K562 (cell line): ENCODE results near the gene CYP4B1.

Experiments used
- BACH1 ChIP-seq: fragments of 200-800 bp; sonication (Bioruptor generic); IDR thresholded peaks from 2 replicates; pipeline ENCODE4 v1.6.1; 2016; ENCODE audit warnings: missing genetic modification characterization, missing compliant biosample characterization
- CTCF ChIP-seq, 3 experiments: IDR thresholded peaks in 2 of 3; conservative IDR thresholded peaks in 1 of 3; 2 replicates each; pipeline ENCODE4 v1.5.1; 2011 to 2012; ENCODE audit warnings: low read length in 3 of 3, mild to moderate bottlenecking in 3 of 3, control low read depth in 2 of 3, improper control_type of control experiment in 1 of 3, inconsistent platforms in 1 of 3, low read depth in 1 of 3, mixed read lengths in 1 of 3, moderate library complexity in 1 of 3; ENCODE audit not compliant: insufficient read depth in 2 of 3
- EGR1 ChIP-seq: fragments of 450-650 bp; conservative IDR thresholded peaks from 2 replicates; pipeline ENCODE4 v1.6.1; 2017; ENCODE audit warnings: mild to moderate bottlenecking
- FOXK1 ChIP-seq: sonication (generic); formaldehyde crosslinking; IDR thresholded peaks from 2 replicates; pipeline ENCODE4 v1.8.0; 2022; ENCODE audit warnings: missing genetic modification reagents, mild to moderate bottlenecking, borderline replicate concordance
- POLR2A ChIP-seq: fragments of 450-650 bp; conservative IDR thresholded peaks from 2 replicates; pipeline ENCODE4 v1.6.1; 2016
- POLR2G ChIP-seq: fragments of 200-400 bp; formaldehyde crosslinking; IDR thresholded peaks from 2 replicates; pipeline ENCODE4 v1.6.1; 2017; ENCODE audit warnings: low read depth, mild to moderate bottlenecking, antibody characterized with exemption, low read length, moderate library complexity
- RBFOX2 ChIP-seq: fragments of 200-400 bp; formaldehyde crosslinking; IDR thresholded peaks from 2 replicates; pipeline ENCODE4 v1.6.1; 2017; ENCODE audit warnings: low read depth, mild to moderate bottlenecking, low read length, moderate library complexity
- ZNF77 ChIP-seq: fragments of 250-450 bp; sonication (Bioruptor Pico); IDR thresholded peaks from 2 replicates; pipeline ENCODE4 v1.5.0; 2020
- TF ChIP-seq, protein P1 (sequence below): sonication (generic); formaldehyde crosslinking; IDR thresholded peaks from 2 replicates; pipeline ENCODE4 v1.8.0; 2022; ENCODE audit warnings: mild to moderate bottlenecking, missing genetic modification reagents

- TF ChIP-seq ZNF77 (CRISPR knock-in tag) (no peak), CTCF (IDR thresholded peaks at IDR 0.05 in 2 of 3, conservative IDR thresholded peaks at IDR 0.05 in 1 of 3; ENCODE audit: insufficient read depth in 2 of 3, low read depth in 1 of 3, low read length in 3 of 3) (no peak), POLR2A (no peak), BACH1 (no peak), POLR2G (no peak), FOXK1 (no peak), RBFOX2 (no peak), EGR1 (no peak)
- TF ChIP-seq, protein P1, sequence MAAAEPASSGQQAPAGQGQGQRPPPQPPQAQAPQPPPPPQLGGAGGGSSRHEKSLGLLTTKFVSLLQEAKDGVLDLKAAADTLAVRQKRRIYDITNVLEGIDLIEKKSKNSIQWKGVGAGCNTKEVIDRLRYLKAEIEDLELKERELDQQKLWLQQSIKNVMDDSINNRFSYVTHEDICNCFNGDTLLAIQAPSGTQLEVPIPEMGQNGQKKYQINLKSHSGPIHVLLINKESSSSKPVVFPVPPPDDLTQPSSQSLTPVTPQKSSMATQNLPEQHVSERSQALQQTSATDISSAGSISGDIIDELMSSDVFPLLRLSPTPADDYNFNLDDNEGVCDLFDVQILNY (CRISPR knock-in tag), result no peak
Measured at GRCh38 chr1:46764402-46764801, 34.4 kb upstream of the CYP4B1 start.
